IMR-90 (cell line): ENCODE results near the gene RHOH. TPM values are rescaled to one million over a fixed set of nuclear protein-coding genes. Genes with fewer than 3 reads are reported as not detected.

Source experiments
- ATAC-seq: fragments of 200-7000 bp; cut with Tn5 transposase; 2 replicates; pipeline ENCODE4 v1.9.1; 2020; ENCODE audit warnings: low read depth, mild to moderate bottlenecking, moderate library complexity
- BruUV-seq: library from RNA; stranded (reverse); fragments of 400-500 nt; replicated peaks from 2 replicates; lab custom pipeline; 2021; lab: Mats Ljungman, UMichigan
- CTCF ChIA-PET: fragments of 300-600 bp; formaldehyde crosslinking; extraction: SDS; loops from one replicate; lab custom pipeline; 2021; ENCODE audit warnings: antibody characterized with exemption; lab: Yijun Ruan, JAX
- POLR2A ChIA-PET: fragments of 300-600 bp; sonication (Branson Sonifier 250); formaldehyde crosslinking; loops from one replicate; lab custom pipeline; 2022; ENCODE audit warnings: antibody characterized with exemption; ENCODE audit not compliant: unreplicated experiment; lab: Charles Lee
- DNase-seq: peaks from one replicate; pipeline ENCODE4 v3.0.0; 2013
- H2AFZ ChIP-seq: replicated peaks from 2 replicates; pipeline ENCODE3; 2013; ENCODE audit warnings: low read length, mild to moderate bottlenecking; ENCODE audit not compliant: poor library complexity
- H2AK5ac ChIP-seq: 2 replicates; pipeline ENCODE4 v1.6.1; 2013; ENCODE audit warnings: low read depth, low read length, inconsistent platforms
- H2AK9ac ChIP-seq: replicated peaks from 2 replicates; pipeline ENCODE3; 2013; ENCODE audit warnings: mild to moderate bottlenecking, low read depth, low read length, moderate library complexity; ENCODE audit not compliant: poor library complexity
- H2BK120ac ChIP-seq: 2 replicates; pipeline ENCODE4 v1.6.1; 2013; ENCODE audit warnings: low read depth, low read length, inconsistent platforms
- H2BK15ac ChIP-seq: 3 replicates; pipeline ENCODE4 v1.6.1; 2013; ENCODE audit warnings: low read depth, low read length, inconsistent platforms
- H2BK20ac ChIP-seq: 2 replicates; pipeline ENCODE4 v1.6.1; 2013; ENCODE audit warnings: low read depth, mild to moderate bottlenecking, inconsistent platforms, low read length, moderate library complexity
- H2BK5ac ChIP-seq: 2 replicates; pipeline ENCODE4 v1.6.1; 2013; ENCODE audit warnings: mild to moderate bottlenecking, low read depth, low read length, inconsistent platforms; ENCODE audit not compliant: poor library complexity, severe bottlenecking
- H3K14ac ChIP-seq: replicated peaks from 2 replicates; pipeline ENCODE4 v1.6.1; 2013; ENCODE audit warnings: low read depth, low read length, inconsistent platforms
- H3K18ac ChIP-seq: 2 replicates; pipeline ENCODE4 v1.6.1; 2013; ENCODE audit warnings: low read depth, low read length, control low read depth
- H3K23ac ChIP-seq: 2 replicates; pipeline ENCODE4 v1.6.1; 2013; ENCODE audit warnings: low read depth, low read length, inconsistent platforms
- H3K27ac ChIP-seq: 2 replicates; pipeline ENCODE4 v1.5.1; 2013; ENCODE audit warnings: mild to moderate bottlenecking, control low read depth, low read length; ENCODE audit not compliant: insufficient read depth
- H3K27me3 ChIP-seq: 2 replicates; pipeline ENCODE4 v1.6.1; 2013; ENCODE audit warnings: low read length; ENCODE audit not compliant: control insufficient read depth, insufficient read depth
- H3K36me3 ChIP-seq: 2 replicates; pipeline ENCODE4 v1.6.1; 2013; ENCODE audit warnings: low read length, mixed read lengths; ENCODE audit not compliant: control insufficient read depth, insufficient read depth
- H3K4ac ChIP-seq: 2 replicates; pipeline ENCODE4 v1.6.1; 2013; ENCODE audit warnings: low read depth, low read length, inconsistent platforms
- H3K4me1 ChIP-seq: 2 replicates; pipeline ENCODE4 v1.6.1; 2013; ENCODE audit warnings: low read length, mixed read lengths; ENCODE audit not compliant: control insufficient read depth, insufficient read depth
- H3K4me2 ChIP-seq: 2 replicates; pipeline ENCODE4 v1.6.1; 2013; ENCODE audit warnings: low read depth, mild to moderate bottlenecking, control low read depth, low read length, moderate library complexity
- H3K4me3 ChIP-seq: 2 replicates; pipeline ENCODE4 v1.5.1; 2013; ENCODE audit warnings: low read depth, mild to moderate bottlenecking, control low read depth, low read length, moderate library complexity; ENCODE audit not compliant: insufficient read depth
- H3K56ac ChIP-seq: 2 replicates; pipeline ENCODE4 v1.6.1; 2013; ENCODE audit warnings: low read length, inconsistent platforms; ENCODE audit not compliant: insufficient read depth; ENCODE audit errors: extremely low read depth
- H3K79me1 ChIP-seq, 2 experiments: 2 replicates each; pipeline ENCODE4 v1.6.1; 2013; ENCODE audit warnings: low read length in 2 of 2, inconsistent platforms in 1 of 2, low read depth in 1 of 2
- H3K9ac ChIP-seq: 2 replicates; pipeline ENCODE4 v1.6.1; 2013; ENCODE audit warnings: low read depth, low read length, control low read depth
- H3K9me1 ChIP-seq: 2 replicates; pipeline ENCODE4 v1.6.1; 2013; ENCODE audit warnings: low read length, inconsistent platforms; ENCODE audit not compliant: insufficient read depth
- H3K9me3 ChIP-seq: 2 replicates; pipeline ENCODE4 v1.6.1; 2013; ENCODE audit warnings: low read length; ENCODE audit not compliant: control insufficient read depth, insufficient read depth
- H4K20me1 ChIP-seq: 2 replicates; pipeline ENCODE4 v1.6.1; 2013; ENCODE audit warnings: low read length, inconsistent platforms; ENCODE audit not compliant: insufficient read depth
- H4K5ac ChIP-seq: 2 replicates; pipeline ENCODE4 v1.6.1; 2013; ENCODE audit warnings: mild to moderate bottlenecking, low read depth, low read length, control low read depth
- H4K8ac ChIP-seq, 2 experiments: 2 replicates each; pipeline ENCODE4 v1.6.1; 2013; ENCODE audit warnings: low read depth in 2 of 2, low read length in 2 of 2, control low read depth in 1 of 2, inconsistent platforms in 1 of 2
- H4K91ac ChIP-seq: 2 replicates; pipeline ENCODE4 v1.6.1; 2013; ENCODE audit warnings: low read depth, low read length, inconsistent platforms; ENCODE audit not compliant: insufficient read depth
- BHLHE40 ChIP-seq: fragments of 150-350 bp; IDR thresholded peaks from 2 replicates; pipeline ENCODE4 v1.6.1; 2016; ENCODE audit warnings: mild to moderate bottlenecking, low read depth, low read length
- CEBPB ChIP-seq: IDR thresholded peaks from 2 replicates; pipeline ENCODE4 v1.6.1; 2012; ENCODE audit warnings: low read depth, low read length, improper control_type of control experiment
- CHD1 ChIP-seq: IDR thresholded peaks from 2 replicates; pipeline ENCODE4 v1.6.1; 2012; ENCODE audit warnings: low read depth, low read length, improper control_type of control experiment
- FOS ChIP-seq: fragments of 150-350 bp; IDR thresholded peaks from 2 replicates; pipeline ENCODE4 v1.6.1; 2016; ENCODE audit warnings: low read depth, low read length
- MAFK ChIP-seq: IDR thresholded peaks from 2 replicates; pipeline ENCODE4 v1.6.1; 2012; ENCODE audit warnings: low read depth, low read length, improper control_type of control experiment
- MAZ ChIP-seq: IDR thresholded peaks from 2 replicates; pipeline ENCODE4 v1.6.1; 2012; ENCODE audit warnings: low read depth, mild to moderate bottlenecking, low read length, improper control_type of control experiment, moderate library complexity, borderline replicate concordance
- POLR2A ChIP-seq: IDR thresholded peaks from 2 replicates; pipeline ENCODE4 v1.6.1; 2012; ENCODE audit warnings: mild to moderate bottlenecking, low read depth, low read length
- SMC3 ChIP-seq: fragments of 150-350 bp; IDR thresholded peaks from 2 replicates; pipeline ENCODE4 v1.6.1; 2016; ENCODE audit warnings: low read depth, mild to moderate bottlenecking, antibody characterized with exemption, low read length, moderate library complexity
- WGBS, 2 experiments: methylation state at CpG; one replicate each; pipeline versions ENCODE4 v1.1.5 to v1.1.7; 2013; ENCODE audit warnings: missing lambda C conversion rate in 2 of 2; ENCODE audit not compliant: insufficient read length in 1 of 2; ENCODE audit errors: extremely low coverage in 2 of 2; 5-methylcytosine and 5-hydroxymethylcytosine counted together
- dilution Hi-C: fragments of 300-500 bp; cut with HindIII; formaldehyde crosslinking; loops from one replicate; pipeline ENCODE4 v1.14.3; 2018; ENCODE audit warnings: low sequenced_read_pairs; ENCODE audit not compliant: unreplicated experiment
- in situ Hi-C: fragments of 300-500 bp; cut with MboI; formaldehyde crosslinking; loops from 3 replicates; pipeline ENCODE4 v1.14.3; 2019; ENCODE audit warnings: low sequenced_read_pairs, inconsistent platforms, mixed read lengths
- intact Hi-C: fragments of 100-400 bp; cut with micrococcal nuclease; formaldehyde crosslinking; loops from 2 replicates; pipeline ENCODE4 v1.10.0; 2022
- polyA plus RNA-seq, 3 experiments: library from polyadenylated mRNA; depleted of rRNA; stranded (reverse); fragments of >200 nt; gene quantifications; 2 replicates each; pipeline ENCODE4 v1.2.3, GENCODE V29; 2012; ENCODE audit warnings: low replicate concordance in 1 of 3
- total RNA-seq: library from RNA; depleted of rRNA; stranded (reverse); fragments of >200 nt; gene quantifications from 2 replicates; pipeline ENCODE4 v1.2.3, GENCODE V29; 2012

RHOH gene
- total and polyA plus RNA-seq, 2 of the 4 experiments (the other 2 are of a cell fraction) = not detected

- no peak for TF ChIP-seq MAZ
- TF ChIP-seq BHLHE40 = no peak
- no peak for TF ChIP-seq SMC3
- peak; percentile 95 for TF ChIP-seq CEBPB
- peak; percentile 48; the same call in 1 of the 2 replicates for TF ChIP-seq MAFK
- no peak for TF ChIP-seq FOS
- no peak for TF ChIP-seq CHD1
- no peak for TF ChIP-seq POLR2A
- H4K91ac ChIP-seq = no peak overlapping the region
- no peaks in the 10 kb centered on the region for H3K9me3 ChIP-seq
- no peaks in the 10 kb centered on the region for H3K79me1 ChIP-seq
- 60% methylated on average over 1 of the region's 6 CpGs; no CpG with 5 or more reads in 1 of the 2 experiments for WGBS, 2 experiments
- H3K4me1 ChIP-seq = no peaks in the 10 kb centered on the region
- DNase-seq (peak; percentile 69), ATAC-seq (peak; percentile 82)
- H3K18ac ChIP-seq = no peak overlapping the region
- no peak overlapping the region for H3K14ac ChIP-seq
- no peak overlapping the region for H2AK9ac ChIP-seq
- no peaks in the 10 kb centered on the region for H4K20me1 ChIP-seq
- no peak overlapping the region for H3K4me2 ChIP-seq
- no peak overlapping the region for H2BK20ac ChIP-seq
- CTCF ChIA-PET = no interaction called here
- H3K27ac ChIP-seq = no peak overlapping the region
- H3K4ac ChIP-seq = no peak overlapping the region
- peaks cover 7% of the 10 kb centered on the region for H3K27me3 ChIP-seq
- H4K5ac ChIP-seq = no peak overlapping the region
- H2AFZ ChIP-seq = no peak overlapping the region
- BruUV-seq = no TSS peak
- intact Hi-C loops (no loop called here), in situ Hi-C loops (no loop called here), dilution Hi-C loops (no loop called here)
- no peak overlapping the region for H3K4me3 ChIP-seq
- H3K36me3 ChIP-seq = no peaks in the 10 kb centered on the region
- POLR2A ChIA-PET = no interaction called here
- no peak overlapping the region for H3K9ac ChIP-seq
- no peak overlapping the region for H3K23ac ChIP-seq
- H2AK5ac ChIP-seq = no peak overlapping the region
- H2BK15ac ChIP-seq = no peak overlapping the region
- H3K56ac ChIP-seq = no peak overlapping the region
- H4K8ac ChIP-seq = no peak overlapping the region
- H3K9me1 ChIP-seq = no peaks in the 10 kb centered on the region
- no peak overlapping the region for H2BK5ac ChIP-seq
- no peak overlapping the region for H2BK120ac ChIP-seq
Observed at GRCh38 chr4:40264497-40264896, 67.7 kb downstream of the RHOH start.
